Measurements from ENCODE around the gene ASS1.

The ASS1 gene

GRCh38 chr9:130542457-130543228, 97.9 kb downstream of the ASS1 start (continued):
- no peak for TF ChIP-seq FEZF1 (tag by site-specific recombination; IDR thresholded peaks at IDR 0.05)
- no peak for TF ChIP-seq ZNF174 (tag by site-specific recombination; IDR thresholded peaks at IDR 0.05)
- no peak for TF ChIP-seq ZSCAN18 (tag by site-specific recombination; IDR thresholded peaks at IDR 0.05)
- TF ChIP-seq, protein P1, sequence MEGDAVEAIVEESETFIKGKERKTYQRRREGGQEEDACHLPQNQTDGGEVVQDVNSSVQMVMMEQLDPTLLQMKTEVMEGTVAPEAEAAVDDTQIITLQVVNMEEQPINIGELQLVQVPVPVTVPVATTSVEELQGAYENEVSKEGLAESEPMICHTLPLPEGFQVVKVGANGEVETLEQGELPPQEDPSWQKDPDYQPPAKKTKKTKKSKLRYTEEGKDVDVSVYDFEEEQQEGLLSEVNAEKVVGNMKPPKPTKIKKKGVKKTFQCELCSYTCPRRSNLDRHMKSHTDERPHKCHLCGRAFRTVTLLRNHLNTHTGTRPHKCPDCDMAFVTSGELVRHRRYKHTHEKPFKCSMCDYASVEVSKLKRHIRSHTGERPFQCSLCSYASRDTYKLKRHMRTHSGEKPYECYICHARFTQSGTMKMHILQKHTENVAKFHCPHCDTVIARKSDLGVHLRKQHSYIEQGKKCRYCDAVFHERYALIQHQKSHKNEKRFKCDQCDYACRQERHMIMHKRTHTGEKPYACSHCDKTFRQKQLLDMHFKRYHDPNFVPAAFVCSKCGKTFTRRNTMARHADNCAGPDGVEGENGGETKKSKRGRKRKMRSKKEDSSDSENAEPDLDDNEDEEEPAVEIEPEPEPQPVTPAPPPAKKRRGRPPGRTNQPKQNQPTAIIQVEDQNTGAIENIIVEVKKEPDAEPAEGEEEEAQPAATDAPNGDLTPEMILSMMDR (tag by site-specific recombination; IDR thresholded peaks at IDR 0.05) = no peak
- no peak for TF ChIP-seq ZNF112 (tag by site-specific recombination; IDR thresholded peaks at IDR 0.05)
- no peak for TF ChIP-seq ZNF280D (tag by site-specific recombination; IDR thresholded peaks at IDR 0.05)
- no peak for TF ChIP-seq TRIM28 (IDR thresholded peaks at IDR 0.05; ENCODE audit: borderline replicate concordance, low read length)
- TF ChIP-seq ZNF560 (tag by site-specific recombination; IDR thresholded peaks at IDR 0.05; ENCODE audit: borderline replicate concordance) = no peak
- no peak for TF ChIP-seq ZNF114 (tag by site-specific recombination; IDR thresholded peaks at IDR 0.05)
- TF ChIP-seq ZNF354C (tag by site-specific recombination; IDR thresholded peaks at IDR 0.05; ENCODE audit: borderline replicate concordance, low read depth) = no peak
- no peak for TF ChIP-seq ZNF311 (tag by site-specific recombination; IDR thresholded peaks at IDR 0.05; ENCODE audit: borderline replicate concordance)
- TF ChIP-seq MYNN (tag by site-specific recombination; IDR thresholded peaks at IDR 0.05; ENCODE audit: borderline replicate concordance) = no peak
- TF ChIP-seq HOXD13 (CRISPR knock-in tag; IDR thresholded peaks at IDR 0.05; ENCODE audit: borderline replicate concordance) = no peak
- no peak for TF ChIP-seq ZNF23 (tag by site-specific recombination; IDR thresholded peaks at IDR 0.05; ENCODE audit: borderline replicate concordance)
- TF ChIP-seq, protein P2, sequence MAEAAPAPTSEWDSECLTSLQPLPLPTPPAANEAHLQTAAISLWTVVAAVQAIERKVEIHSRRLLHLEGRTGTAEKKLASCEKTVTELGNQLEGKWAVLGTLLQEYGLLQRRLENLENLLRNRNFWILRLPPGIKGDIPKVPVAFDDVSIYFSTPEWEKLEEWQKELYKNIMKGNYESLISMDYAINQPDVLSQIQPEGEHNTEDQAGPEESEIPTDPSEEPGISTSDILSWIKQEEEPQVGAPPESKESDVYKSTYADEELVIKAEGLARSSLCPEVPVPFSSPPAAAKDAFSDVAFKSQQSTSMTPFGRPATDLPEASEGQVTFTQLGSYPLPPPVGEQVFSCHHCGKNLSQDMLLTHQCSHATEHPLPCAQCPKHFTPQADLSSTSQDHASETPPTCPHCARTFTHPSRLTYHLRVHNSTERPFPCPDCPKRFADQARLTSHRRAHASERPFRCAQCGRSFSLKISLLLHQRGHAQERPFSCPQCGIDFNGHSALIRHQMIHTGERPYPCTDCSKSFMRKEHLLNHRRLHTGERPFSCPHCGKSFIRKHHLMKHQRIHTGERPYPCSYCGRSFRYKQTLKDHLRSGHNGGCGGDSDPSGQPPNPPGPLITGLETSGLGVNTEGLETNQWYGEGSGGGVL (tag by site-specific recombination; IDR thresholded peaks at IDR 0.05) = peak; percentile 28; the same call in 1 of the 2 replicates
- peak; percentile 88 for TF ChIP-seq ZNF121 (tag by site-specific recombination; IDR thresholded peaks at IDR 0.05)
- no peak for TF ChIP-seq ZNF843 (tag by site-specific recombination; IDR thresholded peaks at IDR 0.05)
- TF ChIP-seq ZBTB48 (tag by site-specific recombination; IDR thresholded peaks at IDR 0.05) = 0 out of 2 replicates have a peak, but pooled peaks have one; percentile 12
- TF ChIP-seq ZNF184 (tag by site-specific recombination; IDR thresholded peaks at IDR 0.05) = no peak
- no peak for TF ChIP-seq ZNF423 (tag by site-specific recombination; IDR thresholded peaks at IDR 0.05)
- no peak for TF ChIP-seq ZNF777 (tag by site-specific recombination; IDR thresholded peaks at IDR 0.05; ENCODE audit: borderline replicate concordance)
- TF ChIP-seq GLIS2 (tag by site-specific recombination; IDR thresholded peaks at IDR 0.05) = peak; percentile 50
- TF ChIP-seq ZNF555 (tag by site-specific recombination; conservative IDR thresholded peaks at IDR 0.05) = no peak
- TF ChIP-seq ZSCAN30 (tag by site-specific recombination; IDR thresholded peaks at IDR 0.05) = no peak
- no peak for TF ChIP-seq ZNF292 (tag by site-specific recombination; IDR thresholded peaks at IDR 0.05; ENCODE audit: borderline replicate concordance, low read depth)
